H9 (cell line): Measurements from ENCODE around the gene ATP5MC2. TPM values are rescaled to one million over a fixed set of nuclear protein-coding genes. Genes with fewer than 3 reads are reported as not detected.
"Not testable (repeated sequence)": the region's sequence is repeated elsewhere in the genome, so short reads cannot be mapped to it uniquely, and the experiment has no call there.

ENCODE experiments used
- DNase-seq: peaks from one replicate; pipeline ENCODE4 v3.0.0-alpha.2; 2017
- H2AFZ ChIP-seq: one replicate; pipeline ENCODE4 v1.6.1; 2013; ENCODE audit warnings: mild to moderate bottlenecking, low read length, control low read depth, moderate library complexity
- H2AK5ac ChIP-seq: 2 replicates; pipeline ENCODE4 v1.6.1; 2013; ENCODE audit warnings: low read length, control low read depth, mixed read lengths; ENCODE audit not compliant: insufficient read length
- H2BK120ac ChIP-seq: one replicate; pipeline ENCODE4 v1.6.1; 2013; ENCODE audit warnings: low read depth, mild to moderate bottlenecking, low read length, control low read depth, inconsistent platforms; ENCODE audit not compliant: poor library complexity, severe bottlenecking
- H2BK12ac ChIP-seq: 2 replicates; pipeline ENCODE4 v1.6.1; 2013; ENCODE audit warnings: low read length, control low read depth, mixed read lengths, low read depth; ENCODE audit not compliant: insufficient read length
- H2BK15ac ChIP-seq: 2 replicates; pipeline ENCODE4 v1.6.1; 2013; ENCODE audit warnings: low read depth, low read length, control low read depth
- H2BK20ac ChIP-seq: one replicate; pipeline ENCODE4 v1.6.1; 2013; ENCODE audit warnings: low read depth, mild to moderate bottlenecking, low read length, control low read depth, inconsistent platforms; ENCODE audit not compliant: poor library complexity, severe bottlenecking
- H2BK5ac ChIP-seq: 2 replicates; pipeline ENCODE4 v1.6.1; 2013; ENCODE audit warnings: low read length, control low read depth, mixed read lengths; ENCODE audit not compliant: insufficient read length
- H3K14ac ChIP-seq: 2 replicates; pipeline ENCODE4 v1.6.1; 2013; ENCODE audit warnings: low read length, control low read depth; ENCODE audit not compliant: insufficient read depth
- H3K18ac ChIP-seq: 2 replicates; pipeline ENCODE4 v1.6.1; 2013; ENCODE audit warnings: low read depth, mild to moderate bottlenecking, mixed read lengths, low read length, control low read depth; ENCODE audit not compliant: insufficient read length
- H3K23ac ChIP-seq: 2 replicates; pipeline ENCODE4 v1.6.1; 2013; ENCODE audit warnings: low read length, control low read depth, mixed read lengths, low read depth; ENCODE audit not compliant: insufficient read length
- H3K23me2 ChIP-seq: 2 replicates; pipeline ENCODE4 v1.6.1; 2013; ENCODE audit warnings: low read depth, mild to moderate bottlenecking, mixed read lengths, low read length, control low read depth; ENCODE audit not compliant: insufficient read length, poor library complexity, severe bottlenecking
- H3K27ac ChIP-seq: 2 replicates; pipeline ENCODE4 v1.5.1; 2013; ENCODE audit warnings: low read length, control low read depth, mixed read lengths, low read depth; ENCODE audit not compliant: insufficient read length
- H3K27me3 ChIP-seq: 2 replicates; pipeline ENCODE4 v1.6.1; 2013; ENCODE audit warnings: low read length, control low read depth, inconsistent platforms; ENCODE audit not compliant: insufficient read depth
- H3K4ac ChIP-seq: 2 replicates; pipeline ENCODE4 v1.6.1; 2013; ENCODE audit warnings: low read depth, mild to moderate bottlenecking, control low read depth, inconsistent platforms, low read length, moderate library complexity
- H3K4me1 ChIP-seq: 2 replicates; pipeline ENCODE4 v1.6.1; 2013; ENCODE audit warnings: low read length, control low read depth, inconsistent platforms; ENCODE audit not compliant: insufficient read depth
- H3K4me2 ChIP-seq: 2 replicates; pipeline ENCODE4 v1.6.1; 2013; ENCODE audit warnings: low read length, control low read depth, mixed read lengths; ENCODE audit not compliant: insufficient read length, insufficient read depth
- H3K56ac ChIP-seq: 2 replicates; pipeline ENCODE4 v1.6.1; 2013; ENCODE audit warnings: low read depth, mild to moderate bottlenecking, mixed read lengths, low read length, control low read depth; ENCODE audit not compliant: insufficient read length
- H3K79me1 ChIP-seq: 2 replicates; pipeline ENCODE4 v1.6.1; 2013; ENCODE audit warnings: low read depth, mild to moderate bottlenecking, moderate library complexity, low read length, control low read depth, inconsistent platforms; ENCODE audit not compliant: insufficient read depth, poor library complexity, severe bottlenecking
- H3K79me2 ChIP-seq: 2 replicates; pipeline ENCODE4 v1.6.1; 2013; ENCODE audit warnings: low read length, control low read depth, inconsistent platforms; ENCODE audit not compliant: insufficient read depth
- H3K9ac ChIP-seq: 2 replicates; pipeline ENCODE4 v1.6.1; 2013; ENCODE audit warnings: low read length, control low read depth, mixed read lengths; ENCODE audit not compliant: insufficient read length; ENCODE audit errors: extremely low read depth
- H3K9me3 ChIP-seq: one replicate; pipeline ENCODE4 v1.6.1; 2013; ENCODE audit warnings: low read depth, low read length, inconsistent platforms; ENCODE audit not compliant: control insufficient read depth
- H3T11ph ChIP-seq: one replicate; pipeline ENCODE4 v1.6.1; 2013; ENCODE audit warnings: mild to moderate bottlenecking, low read length, control low read depth, inconsistent platforms
- H4K20me1 ChIP-seq: one replicate; pipeline ENCODE4 v1.6.1; 2013; ENCODE audit not compliant: control insufficient read depth, insufficient read length, insufficient read depth
- H4K5ac ChIP-seq: 2 replicates; pipeline ENCODE4 v1.6.1; 2013; ENCODE audit warnings: low read depth, mild to moderate bottlenecking, mixed read lengths, low read length, control low read depth; ENCODE audit not compliant: insufficient read length
- H4K8ac ChIP-seq: replicated peaks from 2 replicates; pipeline ENCODE4 v1.6.1; 2013; ENCODE audit warnings: low read length, control low read depth, mixed read lengths, low read depth; ENCODE audit not compliant: insufficient read length
- H4K91ac ChIP-seq: 2 replicates; pipeline ENCODE4 v1.6.1; 2013; ENCODE audit warnings: low read depth, mild to moderate bottlenecking, moderate library complexity, mixed read lengths, low read length, control low read depth; ENCODE audit not compliant: insufficient read length
- H3K27ac Mint-ChIP-seq, 3 experiments: 2 replicates in 2 of 3; 3 replicates in 1 of 3; pipeline ENCODE4 v1.8.0; 2020 to 2021; ENCODE audit warnings: mixed read lengths in 3 of 3, mild to moderate bottlenecking in 1 of 3, moderate library complexity in 1 of 3
- H3K27me3 Mint-ChIP-seq: 2 replicates; pipeline ENCODE4 v1.8.0; 2021; ENCODE audit warnings: low read depth, mild to moderate bottlenecking, moderate library complexity, mixed read lengths
- H3K36me3 Mint-ChIP-seq, 3 experiments: 2 replicates in 2 of 3; 3 replicates in 1 of 3; pipeline ENCODE4 v1.8.0; 2020 to 2021; ENCODE audit warnings: low read depth in 3 of 3, mixed read lengths in 3 of 3; ENCODE audit not compliant: insufficient read depth in 1 of 3
- H3K4me1 Mint-ChIP-seq, 2 experiments: 2 replicates each; pipeline ENCODE4 v1.8.0; 2020; ENCODE audit warnings: mixed read lengths in 2 of 2
- H3K4me3 Mint-ChIP-seq, 2 experiments: 2 replicates in 1 of 2; 3 replicates in 1 of 2; pipeline ENCODE4 v1.8.0; 2020 to 2021; ENCODE audit warnings: mild to moderate bottlenecking in 2 of 2, mixed read lengths in 2 of 2, moderate library complexity in 1 of 2
- H3K9me3 Mint-ChIP-seq, 2 experiments: 2 replicates in 1 of 2; 3 replicates in 1 of 2; pipeline ENCODE4 v1.8.0; 2020; ENCODE audit warnings: mild to moderate bottlenecking in 2 of 2, mixed read lengths in 2 of 2, moderate library complexity in 1 of 2
- WGBS: extraction: QIAGEN DNeasy Blood & Tissue Kit; methylation state at CpG from one replicate; pipeline ENCODE4 v1.1.7; 2013; ENCODE audit warnings: missing lambda C conversion rate, low lambda C conversion rate, mixed read lengths; ENCODE audit not compliant: insufficient read length; ENCODE audit errors: extremely low coverage; 5-methylcytosine and 5-hydroxymethylcytosine counted together
- total RNA-seq: library from RNA; stranded (reverse); gene quantifications from 2 replicates; pipeline ENCODE4 v1.2.1, GENCODE V29; 2021
- TF ChIP-seq, protein P1 (sequence below): fragments of 200-600 bp; sonication (generic); conservative IDR thresholded peaks from 3 replicates; pipeline ENCODE4 v1.8.0; 2021; ENCODE audit warnings: antibody characterized with exemption, mild to moderate bottlenecking

The ATP5MC2 gene
- total RNA-seq, 1 experiment from 2014 or later = 379 TPM

GRCh38 chr12:53651737-53652136 is 24.1 kb downstream of the ATP5MC2 start:
- no peak overlapping the region for H3K9ac ChIP-seq
- H2BK20ac ChIP-seq = no peak overlapping the region
- H3K79me2 ChIP-seq = no peaks in the 10 kb centered on the region
- no peaks in the 10 kb centered on the region for H3K79me1 ChIP-seq
- H3T11ph ChIP-seq = no peak overlapping the region
- Mint-ChIP-seq H3K4me1 (peaks cover 0 to under 1% of the 10 kb centered on the region in 2 experiments; a peak in 2 of 4 replicates), H3K27me3 (no peaks in the 10 kb centered on the region), H3K27ac (peak overlapping the region in 1 of 3 experiments; percentile 44; a peak in 1 of 7 replicates), H3K9me3 (no peaks in the 10 kb centered on the region), H3K4me3 (no peak overlapping the region), H3K36me3 (no peaks in the 10 kb centered on the region)
- H2BK5ac ChIP-seq = no peak overlapping the region
- TF ChIP-seq, protein P1, sequence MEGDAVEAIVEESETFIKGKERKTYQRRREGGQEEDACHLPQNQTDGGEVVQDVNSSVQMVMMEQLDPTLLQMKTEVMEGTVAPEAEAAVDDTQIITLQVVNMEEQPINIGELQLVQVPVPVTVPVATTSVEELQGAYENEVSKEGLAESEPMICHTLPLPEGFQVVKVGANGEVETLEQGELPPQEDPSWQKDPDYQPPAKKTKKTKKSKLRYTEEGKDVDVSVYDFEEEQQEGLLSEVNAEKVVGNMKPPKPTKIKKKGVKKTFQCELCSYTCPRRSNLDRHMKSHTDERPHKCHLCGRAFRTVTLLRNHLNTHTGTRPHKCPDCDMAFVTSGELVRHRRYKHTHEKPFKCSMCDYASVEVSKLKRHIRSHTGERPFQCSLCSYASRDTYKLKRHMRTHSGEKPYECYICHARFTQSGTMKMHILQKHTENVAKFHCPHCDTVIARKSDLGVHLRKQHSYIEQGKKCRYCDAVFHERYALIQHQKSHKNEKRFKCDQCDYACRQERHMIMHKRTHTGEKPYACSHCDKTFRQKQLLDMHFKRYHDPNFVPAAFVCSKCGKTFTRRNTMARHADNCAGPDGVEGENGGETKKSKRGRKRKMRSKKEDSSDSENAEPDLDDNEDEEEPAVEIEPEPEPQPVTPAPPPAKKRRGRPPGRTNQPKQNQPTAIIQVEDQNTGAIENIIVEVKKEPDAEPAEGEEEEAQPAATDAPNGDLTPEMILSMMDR = no peak
- H3K27me3 ChIP-seq = no peaks in the 10 kb centered on the region
- no CpG with 5 or more reads among the region's 1 CpG for WGBS
- H2BK12ac ChIP-seq = no peak overlapping the region
- no peaks in the 10 kb centered on the region for H3K4me1 ChIP-seq
- no peak overlapping the region for H4K5ac ChIP-seq
- no peaks in the 10 kb centered on the region for H4K20me1 ChIP-seq
- no peak overlapping the region for H2AFZ ChIP-seq
- no peak overlapping the region for H3K14ac ChIP-seq
- H3K27ac ChIP-seq = no peak overlapping the region
- no peak overlapping the region for H3K18ac ChIP-seq
- H3K23me2 ChIP-seq = no peaks in the 10 kb centered on the region
- H2AK5ac ChIP-seq = no peak overlapping the region
- H3K9me3 ChIP-seq = no peaks in the 10 kb centered on the region
- H3K4me2 ChIP-seq = no peak overlapping the region
- DNase-seq = no peak
- H4K91ac ChIP-seq = no peak overlapping the region
- no peak overlapping the region for H4K8ac ChIP-seq
- no peak overlapping the region for H2BK15ac ChIP-seq
- H3K4ac ChIP-seq = no peak overlapping the region
- no peak overlapping the region for H3K56ac ChIP-seq
- H3K23ac ChIP-seq = no peak overlapping the region
- no peak overlapping the region for H2BK120ac ChIP-seq

DNA sequence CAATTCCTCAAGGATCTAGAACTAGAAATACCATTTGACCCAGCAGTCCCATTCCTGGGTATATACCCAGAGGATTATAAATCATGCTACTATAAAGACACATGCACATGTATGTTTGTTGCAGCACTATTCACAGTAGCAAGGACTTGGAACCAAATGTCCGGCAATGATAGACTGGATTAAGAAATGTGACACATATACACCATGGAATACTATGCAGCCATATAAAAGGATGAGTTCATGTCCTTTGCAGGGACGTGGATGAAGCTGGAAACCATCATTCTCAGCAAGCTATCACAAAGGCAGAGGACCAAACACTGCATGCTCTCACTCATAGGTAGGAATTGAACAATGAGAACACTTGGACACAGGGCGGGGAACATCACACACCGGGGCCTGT is 29.6 kb downstream of the ATP5MC2 start:
- not testable (repeated sequence) for H3K79me2 ChIP-seq, H3K14ac ChIP-seq, H3K4me2 ChIP-seq, H2BK5ac ChIP-seq, H3K27ac ChIP-seq, H3K9me3 ChIP-seq, H4K91ac ChIP-seq, H3K23me2 ChIP-seq, H3K23ac ChIP-seq, H2BK120ac ChIP-seq, H3K18ac ChIP-seq, H3K36me3 Mint-ChIP-seq, H3K4me1 ChIP-seq, H3K27ac Mint-ChIP-seq, H4K8ac ChIP-seq, H2BK12ac ChIP-seq, H3K4me1 Mint-ChIP-seq, H3K27me3 ChIP-seq, H2BK15ac ChIP-seq, H3K79me1 ChIP-seq, H3T11ph ChIP-seq, H2BK20ac ChIP-seq, H3K9me3 Mint-ChIP-seq, DNase-seq, H4K5ac ChIP-seq, H2AFZ ChIP-seq, H2AK5ac ChIP-seq, H3K4ac ChIP-seq, H3K4me3 Mint-ChIP-seq, H4K20me1 ChIP-seq, H3K27me3 Mint-ChIP-seq, H3K56ac ChIP-seq, H3K9ac ChIP-seq
- WGBS = no CpG with 5 or more reads among the region's 4 CpGs
